CD4-positive, alpha-beta T cell (primary cell): ENCODE data around the gene TBP. TPM values are rescaled to one million over a fixed set of nuclear protein-coding genes. Genes with fewer than 3 reads are reported as not detected.
A peak's percentile ranks its signal among the peaks of the same experiment; 100 is the strongest.
"Not testable (repeated sequence)": the region's sequence is repeated elsewhere in the genome, so short reads cannot be mapped to it uniquely, and the experiment has no call there.

Source experiments
- ATAC-seq: fragments of 200-7000 bp; cut with Tn5 transposase; one replicate; pipeline ENCODE4 v1.10.0; 2022; ENCODE audit warnings: mild to moderate bottlenecking; ENCODE audit not compliant: poor library complexity
- CTCF ChIA-PET: fragments of 350-600 bp; sonication (Branson Sonifier 250); formaldehyde crosslinking; loops from one replicate; lab custom pipeline; 2021; ENCODE audit warnings: antibody characterized with exemption, inconsistent platforms; lab: Charles Lee
- POLR2A ChIA-PET: fragments of 350-600 bp; sonication (Branson Sonifier 250); formaldehyde crosslinking; loops from one replicate; lab custom pipeline; 2021; ENCODE audit warnings: antibody characterized with exemption, inconsistent platforms; lab: Charles Lee
- DNase-seq, 14 experiments: peaks; one replicate each; pipeline ENCODE4 v3.0.0-alpha.2; 2013 to 2020; ENCODE audit warnings: mixed read lengths in 2 of 14
- H3K27ac ChIP-seq, 2 donors: one replicate each; pipeline versions ENCODE4 v1.5.1 to v1.7.0; 2013; ENCODE audit warnings: low read length in 2 of 2, low read depth in 1 of 2, mild to moderate bottlenecking in 1 of 2
- H3K27me3 ChIP-seq, 2 experiments: 1 replicate in 1 of 2; 2 replicates in 1 of 2; pipeline versions ENCODE4 v1.6.1 to v1.7.0; 2013; ENCODE audit warnings: low read length in 2 of 2, control low read depth in 1 of 2, mild to moderate bottlenecking in 1 of 2, moderate library complexity in 1 of 2; ENCODE audit not compliant: insufficient read depth in 2 of 2, control insufficient read depth in 1 of 2
- H3K36me3 ChIP-seq: one replicate; pipeline ENCODE4 v1.6.1; 2013; ENCODE audit warnings: low read length, control low read depth; ENCODE audit not compliant: insufficient read depth
- H3K4me1 ChIP-seq: one replicate; pipeline ENCODE4 v1.6.1; 2013; ENCODE audit warnings: low read length, control low read depth; ENCODE audit not compliant: insufficient read depth
- H3K4me3 ChIP-seq: one replicate; pipeline ENCODE4 v1.5.1; 2013; ENCODE audit warnings: mild to moderate bottlenecking, low read length, moderate library complexity
- H3K9me3 ChIP-seq, 2 experiments: 1 replicate in 1 of 2; 2 replicates in 1 of 2; pipeline versions ENCODE4 v1.6.1 to v1.7.0; 2013; ENCODE audit warnings: low read length in 2 of 2, mild to moderate bottlenecking in 2 of 2, control low read depth in 1 of 2, moderate library complexity in 1 of 2; ENCODE audit not compliant: control insufficient read depth in 1 of 2, insufficient read depth in 1 of 2
- H3K27ac Mint-ChIP-seq: one replicate; pipeline ENCODE4 v1.8.0; 2020; ENCODE audit warnings: mixed read lengths
- H3K27me3 Mint-ChIP-seq: one replicate; pipeline ENCODE4 v1.8.0; 2021; ENCODE audit warnings: mixed read lengths
- H3K36me3 Mint-ChIP-seq: one replicate; pipeline ENCODE4 v1.8.0; 2021; ENCODE audit warnings: low read depth, mixed read lengths
- H3K4me1 Mint-ChIP-seq: one replicate; pipeline ENCODE4 v1.8.0; 2021; ENCODE audit warnings: low read depth, mixed read lengths
- H3K4me3 Mint-ChIP-seq: one replicate; pipeline ENCODE4 v1.8.0; 2020; ENCODE audit warnings: mild to moderate bottlenecking, mixed read lengths
- H3K9me3 Mint-ChIP-seq: one replicate; pipeline ENCODE4 v1.8.0; 2020; ENCODE audit warnings: mixed read lengths
- intact Hi-C, 2 experiments: fragments of 100-400 bp; cut with DNase I in 1 of 2; cut with micrococcal nuclease in 1 of 2; formaldehyde crosslinking; loops; one replicate each; pipeline versions ENCODE4 v1.15.1 to v1.9.0; 2023 to 2025; cut with DNase I, micrococcal nuclease
- total RNA-seq, 174 experiments: library from RNA in 2 of 174; stranded (reverse) in 2 of 174; gene quantifications; one replicate each; pipeline ENCODE4 v1.2.3 and lab custom pipeline; 2021 to 2026
- TF ChIP-seq, protein P1 (sequence below): fragments of 200-600 bp; IDR thresholded peaks from one replicate; pipeline ENCODE4 v1.8.0; 2022; ENCODE audit warnings: antibody characterized with exemption, mild to moderate bottlenecking

Gene TBP
- total RNA-seq, 2 experiments from 2014 or later, result 12.6 to 14.1 TPM

- Histone ChIP-seq H3K36me3 (no peaks in the 10 kb centered on the region), H3K27ac (no peak overlapping the region), H3K4me1 (no peaks in the 10 kb centered on the region), H3K9me3 (no peaks in the 10 kb centered on the region), H3K27me3 (peaks cover 9 to 13% of the 10 kb centered on the region in 2 experiments), H3K4me3 (no peak overlapping the region)
- ChIA-PET CTCF (no interaction called here), POLR2A (no interaction called here)
- Mint-ChIP-seq H3K36me3 (no peaks in the 10 kb centered on the region), H3K4me1 (no peaks in the 10 kb centered on the region), H3K4me3 (no peak overlapping the region), H3K27me3 (peaks cover 75% of the 10 kb centered on the region), H3K9me3 (no peaks in the 10 kb centered on the region), H3K27ac (no peak overlapping the region)
- ATAC-seq (no peak), DNase-seq (no peak)
- intact Hi-C loops, result no loop called here
- TF ChIP-seq, protein P1, sequence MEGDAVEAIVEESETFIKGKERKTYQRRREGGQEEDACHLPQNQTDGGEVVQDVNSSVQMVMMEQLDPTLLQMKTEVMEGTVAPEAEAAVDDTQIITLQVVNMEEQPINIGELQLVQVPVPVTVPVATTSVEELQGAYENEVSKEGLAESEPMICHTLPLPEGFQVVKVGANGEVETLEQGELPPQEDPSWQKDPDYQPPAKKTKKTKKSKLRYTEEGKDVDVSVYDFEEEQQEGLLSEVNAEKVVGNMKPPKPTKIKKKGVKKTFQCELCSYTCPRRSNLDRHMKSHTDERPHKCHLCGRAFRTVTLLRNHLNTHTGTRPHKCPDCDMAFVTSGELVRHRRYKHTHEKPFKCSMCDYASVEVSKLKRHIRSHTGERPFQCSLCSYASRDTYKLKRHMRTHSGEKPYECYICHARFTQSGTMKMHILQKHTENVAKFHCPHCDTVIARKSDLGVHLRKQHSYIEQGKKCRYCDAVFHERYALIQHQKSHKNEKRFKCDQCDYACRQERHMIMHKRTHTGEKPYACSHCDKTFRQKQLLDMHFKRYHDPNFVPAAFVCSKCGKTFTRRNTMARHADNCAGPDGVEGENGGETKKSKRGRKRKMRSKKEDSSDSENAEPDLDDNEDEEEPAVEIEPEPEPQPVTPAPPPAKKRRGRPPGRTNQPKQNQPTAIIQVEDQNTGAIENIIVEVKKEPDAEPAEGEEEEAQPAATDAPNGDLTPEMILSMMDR, result no peak
Measured at GRCh38 chr6:170605574-170606259, 51.5 kb downstream of the TBP start.

DNA sequence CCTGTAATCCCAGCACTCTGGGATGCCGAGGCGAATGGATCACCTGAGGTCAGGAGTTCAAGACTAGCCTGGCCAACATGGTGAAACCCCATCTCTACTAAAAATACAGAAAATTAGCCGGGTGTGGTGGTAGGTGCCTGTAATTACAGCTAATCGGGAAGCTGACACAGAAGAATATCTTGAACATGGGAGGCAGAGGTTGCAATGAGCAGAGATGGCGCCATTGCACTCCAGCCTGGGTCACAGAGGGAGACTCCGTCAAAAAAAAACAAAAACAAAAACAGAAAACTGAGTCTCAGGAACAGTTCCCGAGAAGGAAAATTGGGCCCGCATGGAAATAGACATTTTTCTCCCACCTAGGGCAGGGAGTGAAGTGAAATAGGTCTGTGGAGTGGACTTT lies 55.1 kb downstream of the TBP start:
- peaks cover 9 to 13% of the 10 kb centered on the region in 2 experiments for H3K27me3 ChIP-seq
- H3K9me3 ChIP-seq, H3K27ac ChIP-seq, H3K27ac Mint-ChIP-seq, DNase-seq, H3K4me3 Mint-ChIP-seq, H3K4me3 ChIP-seq, POLR2A ChIA-PET, H3K4me1 ChIP-seq, H3K9me3 Mint-ChIP-seq, H3K36me3 ChIP-seq, intact Hi-C loops, CTCF ChIA-PET, H3K4me1 Mint-ChIP-seq, ATAC-seq, H3K36me3 Mint-ChIP-seq: not testable (repeated sequence)
- H3K27me3 Mint-ChIP-seq, result peaks cover 72% of the 10 kb centered on the region

GRCh38 chr6:170612256-170612804 lies 58.2 kb downstream of the TBP start:
- POLR2A ChIA-PET, H3K27ac Mint-ChIP-seq, H3K27ac ChIP-seq, DNase-seq, H3K4me1 ChIP-seq, H3K4me1 Mint-ChIP-seq, CTCF ChIA-PET, H3K36me3 ChIP-seq, H3K4me3 ChIP-seq, H3K36me3 Mint-ChIP-seq, H3K9me3 Mint-ChIP-seq, intact Hi-C loops, H3K9me3 ChIP-seq, H3K27me3 ChIP-seq: not testable (repeated sequence)
- ATAC-seq, result peak; percentile 96
- H3K4me3 Mint-ChIP-seq, result peak overlapping the region; percentile 15
- H3K27me3 Mint-ChIP-seq, result peaks cover 41% of the 10 kb centered on the region

DNA sequence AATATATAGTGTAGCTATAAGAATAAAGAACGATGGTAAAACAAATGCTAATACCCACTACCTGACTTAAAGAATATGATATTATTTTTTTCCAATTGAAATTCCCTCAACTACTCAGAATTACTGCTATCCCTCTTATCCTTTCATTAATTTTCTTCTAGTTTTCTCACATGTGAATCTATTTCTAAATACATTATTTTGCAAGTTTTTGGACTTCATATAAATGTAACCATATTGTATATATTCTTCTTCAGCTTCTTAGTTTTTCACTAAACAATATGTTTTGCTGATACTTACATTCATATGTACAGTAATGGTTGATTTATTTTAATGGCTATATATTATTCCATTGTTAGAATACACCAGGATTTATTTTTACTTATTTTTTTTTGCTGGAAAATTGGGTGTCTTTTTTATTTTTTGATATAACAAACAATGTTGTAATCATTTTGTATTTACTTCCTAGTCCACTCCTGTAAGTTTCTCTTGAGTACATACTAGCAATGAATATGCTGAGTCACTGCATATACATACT lies 61.9 kb downstream of the TBP start:
- ATAC-seq, POLR2A ChIA-PET, H3K4me3 ChIP-seq, H3K27ac ChIP-seq, H3K9me3 ChIP-seq, CTCF ChIA-PET, H3K4me1 ChIP-seq, H3K4me1 Mint-ChIP-seq, H3K4me3 Mint-ChIP-seq, H3K27me3 ChIP-seq, intact Hi-C loops, H3K36me3 ChIP-seq, H3K27ac Mint-ChIP-seq, H3K9me3 Mint-ChIP-seq, H3K36me3 Mint-ChIP-seq, H3K27me3 Mint-ChIP-seq, DNase-seq: not testable (repeated sequence)

Other genes with a start within 250 kb of the TBP start
- gene FAM120B, start 247.6 kb upstream of the TBP start, total RNA-seq, result 10 to 100 TPM; 24.1 to 26.7 TPM
- gene PSMB1, start 1.1 kb upstream of the TBP start, total RNA-seq, result 100 to 1,000 TPM in 1 of 2 experiments, 10 to 100 TPM in 1; 98.8 to 108 TPM
- gene PDCD2, start 30.3 kb downstream of the TBP start, total RNA-seq, result 10 to 100 TPM; 56.9 to 57.1 TPM